Fibroblast of villous mesenchyme (primary cell): ENCODE results near the gene SIMC1. TPM values are rescaled to one million over a fixed set of nuclear protein-coding genes. Genes with fewer than 3 reads are reported as not detected.

Experiments used
- DNase-seq: peaks from one replicate; pipeline ENCODE4 v3.0.0-alpha.2; 2010; ENCODE audit warnings: low read depth
- H3K4me3 ChIP-seq: 2 replicates; pipeline ENCODE4 v1.5.1; 2011; ENCODE audit warnings: low read depth, mild to moderate bottlenecking, low read length
- CTCF ChIP-seq: IDR thresholded peaks from 2 replicates; pipeline ENCODE4 v1.5.1; 2012; ENCODE audit warnings: low read depth, mild to moderate bottlenecking, low read length; ENCODE audit not compliant: insufficient read depth
- total RNA-seq: library from RNA; depleted of rRNA; stranded (reverse); fragments of >200 nt; gene quantifications from 2 replicates; pipeline ENCODE4 v1.2.3, GENCODE V29; 2012

SIMC1 gene
- total RNA-seq, 1 donor = 5.2 TPM

GRCh38 chr5:176388003-176388443, 149.8 kb downstream of the SIMC1 start:
- no peak for TF ChIP-seq CTCF
- peak; percentile 15 for DNase-seq
- H3K4me3 ChIP-seq = peak overlapping the region; percentile 83

GRCh38 chr5:176388444-176389134, 150.4 kb downstream of the SIMC1 start, which contains the start of the genes HIGD2A and NOP16:
TSS of gene HIGD2A (plus strand) at chr5:176388751. CDS start at chr5:176388820, 69 bp downstream.
TSS of gene NOP16 (minus strand) at chr5:176388598. CDS start at chr5:176388539, 59 bp downstream.
- DNase-seq = peak; percentile 99
- peak within 1 kb of the TSS; percentile 83 for H3K4me3 ChIP-seq
- TF ChIP-seq CTCF = no peak

- peak overlapping the region; percentile 83 for H3K4me3 ChIP-seq
- TF ChIP-seq CTCF = no peak
- DNase-seq = no peak
Observed at GRCh38 chr5:176389135-176390123, 151.2 kb downstream of the SIMC1 start.

GRCh38 chr5:176391479-176391878, 153.3 kb downstream of the SIMC1 start:
- DNase-seq = no peak
- no peak overlapping the region for H3K4me3 ChIP-seq
- no peak for TF ChIP-seq CTCF

GRCh38 chr5:176391999-176392398, 153.8 kb downstream of the SIMC1 start:
- no peak overlapping the region for H3K4me3 ChIP-seq
- TF ChIP-seq CTCF = no peak
- no peak for DNase-seq

- DNase-seq = no peak
- TF ChIP-seq CTCF = no peak
- no peak overlapping the region for H3K4me3 ChIP-seq
Observed at GRCh38 chr5:176392526-176392925, 154.3 kb downstream of the SIMC1 start.
